ENCODE results near the gene CRACDL.

DNA sequence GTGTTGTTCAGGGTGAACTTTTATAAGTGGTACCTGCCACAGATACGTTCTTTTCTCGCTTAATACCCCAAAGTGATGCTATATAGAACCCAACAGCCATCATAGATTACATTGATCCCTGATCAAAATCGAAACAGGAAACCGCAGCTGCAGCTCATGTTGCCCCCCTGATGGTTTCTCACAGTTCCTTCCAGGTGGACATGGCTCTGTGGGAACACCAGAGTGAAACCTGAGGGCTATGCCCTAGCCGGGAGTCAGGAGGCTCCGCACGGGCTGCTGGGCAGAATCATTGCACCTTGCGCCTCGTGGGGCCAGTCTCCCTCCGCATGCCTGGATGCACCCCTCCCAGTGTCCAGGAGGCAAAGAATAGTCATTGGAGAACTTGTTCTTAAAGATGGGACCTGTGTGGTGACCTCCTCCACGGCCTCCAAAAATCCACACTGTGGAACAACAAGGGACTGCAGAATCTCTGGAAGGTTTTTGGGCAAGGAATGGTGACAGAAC lies 61.8 kb downstream of the CRACDL start:
- TF ChIP-seq POLR2AphosphoS5 (IDR thresholded peaks at IDR 0.05; ENCODE audit: low read depth, low read length), result no peak
- TF ChIP-seq POLR2A (IDR thresholded peaks at IDR 0.05; ENCODE audit: low read depth, low read length), result no peak
- TF ChIP-seq TAF1 (IDR thresholded peaks at IDR 0.05; ENCODE audit: low read depth, low read length), result no peak
- TF ChIP-seq SPI1 (IDR thresholded peaks at IDR 0.05; ENCODE audit: low read depth, low read length), result no peak
- no peak for TF ChIP-seq PAX5 (IDR thresholded peaks at IDR 0.05; ENCODE audit: insufficient read depth, low read length, severe bottlenecking)
- no peak for TF ChIP-seq POU2F2 (IDR thresholded peaks at IDR 0.05; ENCODE audit: low read depth, low read length)
